Naive B cell (primary cell): ENCODE results near the gene PKD2L2. TPM values are rescaled to one million over a fixed set of nuclear protein-coding genes. Genes with fewer than 3 reads are reported as not detected.

Experiments used
- ATAC-seq, 2 donors: fragments of 150-1000 bp; cut with Tn5 transposase; 2 replicates each; pipeline ENCODE4 v1.10.0; 2021; ENCODE audit warnings: low read depth in 2 of 2, mild to moderate bottlenecking in 2 of 2, moderate library complexity in 2 of 2
- DNase-seq: peaks from one replicate; pipeline ENCODE4 v3.0.0; 2022
- H3K27ac Mint-ChIP-seq, 6 donors: one replicate each; pipeline ENCODE4 v1.8.0; 2020 to 2022; ENCODE audit warnings: mild to moderate bottlenecking in 6 of 6, mixed read lengths in 6 of 6, moderate library complexity in 5 of 6, inconsistent platforms in 2 of 6
- H3K27me3 Mint-ChIP-seq, 3 donors: one replicate each; pipeline ENCODE4 v1.8.0; 2021 to 2022; ENCODE audit warnings: mixed read lengths in 3 of 3, mild to moderate bottlenecking in 1 of 3
- H3K36me3 Mint-ChIP-seq, 2 donors: one replicate each; pipeline ENCODE4 v1.8.0; 2020 to 2022; ENCODE audit warnings: mixed read lengths in 2 of 2, inconsistent platforms in 1 of 2, mild to moderate bottlenecking in 1 of 2
- H3K4me1 Mint-ChIP-seq, 3 donors: one replicate each; pipeline ENCODE4 v1.8.0; 2020 to 2022; ENCODE audit warnings: mixed read lengths in 3 of 3, inconsistent platforms in 1 of 3, mild to moderate bottlenecking in 1 of 3, moderate library complexity in 1 of 3
- H3K4me3 Mint-ChIP-seq, 8 donors: one replicate each; pipeline ENCODE4 v1.8.0; 2020 to 2022; ENCODE audit warnings: mild to moderate bottlenecking in 8 of 8, mixed read lengths in 8 of 8, moderate library complexity in 8 of 8, inconsistent platforms in 2 of 8
- H3K9me3 Mint-ChIP-seq, 7 donors: one replicate each; pipeline ENCODE4 v1.8.0; 2020 to 2022; ENCODE audit warnings: mixed read lengths in 7 of 7, mild to moderate bottlenecking in 5 of 7, inconsistent platforms in 2 of 7, moderate library complexity in 1 of 7
- polyA plus RNA-seq, 6 donors: library from polyadenylated mRNA; unstranded; fragments of 300-500 nt; fragmentation: Illumina TruSeq; gene quantifications; one replicate each; pipeline ENCODE4 v1.2.3, GENCODE V29; 2021; ENCODE audit warnings: low read depth in 6 of 6

Gene PKD2L2
- polyA plus RNA-seq, 6 donors from 2014 or later = 0.19 to 1.0 (median 0.56) TPM

GRCh38 chr5:137899493-137899892 lies 10.2 kb downstream of the PKD2L2 start:
- DNase-seq (no peak), ATAC-seq (no peak)
- Mint-ChIP-seq H3K4me1 (peaks cover 37 to 94% (median 57%) of the 10 kb centered on the region in 3 donors), H3K36me3 (peaks cover 0 to 4% of the 10 kb centered on the region in 2 donors), H3K9me3 (peaks cover 0 to 2% (median 0%) of the 10 kb centered on the region in 7 donors), H3K4me3 (peak overlapping the region in 3 of 8 donors; percentile 42 to 80 (median 61)), H3K27me3 (no peaks in the 10 kb centered on the region), H3K27ac (peak overlapping the region in 1 of 6 donors; percentile 60)

- peak; percentile 54 to 61 for ATAC-seq
- peak overlapping the region; percentile 75 to 93 (median 85) for H3K27ac Mint-ChIP-seq
- peaks cover 33 to 91% (median 47%) of the 10 kb centered on the region in 3 donors for H3K4me1 Mint-ChIP-seq
- no peaks in the 10 kb centered on the region for H3K27me3 Mint-ChIP-seq
- H3K9me3 Mint-ChIP-seq = peaks cover 0 to 2% (median 0%) of the 10 kb centered on the region in 7 donors
- H3K4me3 Mint-ChIP-seq = peak overlapping the region; percentile 46 to 81 (median 68)
- H3K36me3 Mint-ChIP-seq = peaks cover 0 to 4% of the 10 kb centered on the region in 2 donors
- DNase-seq = peak; percentile 21
These were observed 12.0 kb downstream of the PKD2L2 start for GRCh38 chr5:137901011-137901817.

DNA sequence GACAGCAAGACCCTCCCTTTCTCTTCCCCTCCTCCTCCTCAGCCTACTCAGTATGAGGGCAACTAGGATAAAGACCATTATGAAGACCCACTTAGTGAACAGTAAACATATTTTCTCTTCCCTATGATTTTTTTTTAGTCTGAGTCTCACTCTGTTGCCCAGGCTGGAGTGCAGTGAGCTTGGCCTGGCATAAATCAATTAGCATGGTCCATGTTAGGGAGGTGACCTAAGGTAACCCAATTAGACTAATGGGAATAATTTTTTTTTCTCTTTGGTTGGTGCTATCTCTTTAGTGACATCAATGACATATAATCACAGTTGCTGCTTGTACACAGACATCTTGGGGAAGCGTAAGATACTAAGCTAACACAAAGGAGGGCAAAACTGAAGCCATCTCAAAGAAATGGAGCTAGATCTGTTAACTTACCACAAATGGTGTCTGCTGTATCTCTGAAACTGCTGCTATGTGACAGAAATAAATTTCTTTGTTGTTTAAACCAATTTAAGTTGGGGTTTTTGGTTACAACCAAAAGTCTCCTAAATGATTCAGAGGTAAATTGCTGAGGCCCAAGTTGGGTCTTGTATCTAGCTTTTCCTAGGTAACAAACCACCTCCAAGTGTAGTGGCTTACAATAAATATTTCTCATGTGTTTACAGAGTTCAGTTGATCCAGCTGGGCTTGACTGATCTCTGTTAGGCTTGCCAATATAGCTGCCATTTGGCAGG lies 13.3 kb downstream of the PKD2L2 start:
- Mint-ChIP-seq H3K4me3 (peak overlapping the region in 6 of 8 donors; percentile 44 to 77 (median 62)), H3K27me3 (no peaks in the 10 kb centered on the region), H3K9me3 (peaks cover 0 to 2% (median 0%) of the 10 kb centered on the region in 7 donors), H3K27ac (peak overlapping the region; percentile 63 to 92 (median 76)), H3K36me3 (peaks cover 0 to 4% of the 10 kb centered on the region in 2 donors), H3K4me1 (peaks cover 27 to 84% (median 34%) of the 10 kb centered on the region in 3 donors)
- ATAC-seq = no peak
- DNase-seq = no peak

DNA sequence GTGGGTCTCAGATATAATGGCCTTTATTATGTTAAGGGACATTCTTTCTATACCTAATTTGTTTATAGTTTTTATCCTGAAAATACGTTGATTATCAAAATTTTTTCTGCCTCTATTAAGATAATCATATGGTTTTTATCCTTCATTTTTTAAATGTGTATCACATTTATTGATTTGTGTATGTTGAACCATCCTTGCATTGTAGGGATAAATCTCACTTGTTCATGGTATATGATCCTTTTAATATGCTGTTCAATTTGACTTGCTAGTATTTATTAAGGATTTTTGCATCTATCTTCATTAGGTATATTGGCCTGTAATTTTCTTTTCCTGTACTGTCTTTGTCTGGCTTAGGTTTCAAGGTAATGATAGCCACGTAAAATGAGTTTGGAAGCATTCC lies 25.5 kb downstream of the PKD2L2 start:
- H3K9me3 Mint-ChIP-seq = peaks cover 0 to 31% (median 19%) of the 10 kb centered on the region in 7 donors
- H3K4me1 Mint-ChIP-seq = peaks cover 0 to 6% (median 4%) of the 10 kb centered on the region in 3 donors
- H3K4me3 Mint-ChIP-seq = no peak overlapping the region
- peaks cover 0 to 8% of the 10 kb centered on the region in 2 donors for H3K36me3 Mint-ChIP-seq
- DNase-seq = no peak
- H3K27me3 Mint-ChIP-seq = no peaks in the 10 kb centered on the region
- no peak for ATAC-seq
- no peak overlapping the region for H3K27ac Mint-ChIP-seq

DNA sequence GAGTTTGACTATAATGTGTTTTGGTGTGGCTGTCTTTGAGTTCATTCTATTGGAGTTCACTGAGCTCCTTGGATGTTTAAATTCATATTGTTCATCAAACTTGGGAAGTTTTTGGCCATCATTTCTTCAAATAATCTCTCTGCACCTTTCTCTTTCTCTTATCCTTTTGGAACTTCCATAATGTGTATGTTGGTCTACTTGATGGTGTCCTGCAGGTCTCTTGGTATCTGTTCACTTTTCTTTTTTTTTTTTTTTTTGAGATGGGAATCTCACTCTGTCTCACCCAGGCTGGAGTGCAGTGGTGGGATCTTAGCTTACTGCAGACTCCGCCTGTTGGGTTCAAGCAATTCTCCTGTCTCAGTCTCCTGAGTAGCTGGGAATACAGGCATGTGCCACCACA lies 27.7 kb downstream of the PKD2L2 start:
- no peak for ATAC-seq
- DNase-seq = no peak
- Mint-ChIP-seq H3K9me3 (peaks cover 0 to 28% (median 18%) of the 10 kb centered on the region in 7 donors), H3K27ac (no peak overlapping the region), H3K27me3 (no peaks in the 10 kb centered on the region), H3K4me1 (peaks cover 0 to 4% (median 0%) of the 10 kb centered on the region in 3 donors), H3K36me3 (peaks cover 0 to 8% of the 10 kb centered on the region in 2 donors), H3K4me3 (no peak overlapping the region)

DNA sequence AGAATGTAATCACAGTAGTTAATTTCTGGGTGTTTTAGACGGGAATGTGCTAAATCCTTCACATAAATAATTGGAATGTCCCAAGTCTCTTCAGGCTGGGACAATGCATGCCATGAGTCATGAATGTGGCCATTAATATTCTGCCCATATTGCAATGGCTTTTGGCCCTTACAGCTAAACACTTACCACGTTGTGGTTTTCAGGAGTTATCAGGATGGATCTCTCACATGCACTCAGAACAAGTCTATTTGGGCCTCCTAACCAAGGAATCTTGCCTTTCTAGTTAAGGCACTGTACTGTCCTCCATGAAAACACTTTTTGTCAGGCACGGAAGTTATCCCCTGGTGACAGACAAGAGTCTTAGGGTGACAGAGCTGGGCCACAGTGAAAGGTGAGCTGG lies 32.7 kb downstream of the PKD2L2 start:
- Mint-ChIP-seq H3K27me3 (no peaks in the 10 kb centered on the region), H3K4me3 (no peak overlapping the region), H3K27ac (peak overlapping the region in 1 of 6 donors; percentile 19), H3K4me1 (peaks cover 0 to 4% (median 0%) of the 10 kb centered on the region in 3 donors), H3K9me3 (peaks cover 0 to 8% (median 3%) of the 10 kb centered on the region in 7 donors), H3K36me3 (peaks cover 0 to 8% of the 10 kb centered on the region in 2 donors)
- ATAC-seq (no peak), DNase-seq (no peak)

- DNase-seq (no peak), ATAC-seq (no peak)
- H3K27me3 Mint-ChIP-seq = no peaks in the 10 kb centered on the region
- no peaks in the 10 kb centered on the region for H3K4me1 Mint-ChIP-seq
- no peak overlapping the region for H3K4me3 Mint-ChIP-seq
- no peaks in the 10 kb centered on the region for H3K36me3 Mint-ChIP-seq
- no peak overlapping the region for H3K27ac Mint-ChIP-seq
- H3K9me3 Mint-ChIP-seq = no peaks in the 10 kb centered on the region
These were observed 34.6 kb downstream of the PKD2L2 start for GRCh38 chr5:137923856-137924255.

GRCh38 chr5:137932800-137933199 lies 43.5 kb downstream of the PKD2L2 start:
- no peaks in the 10 kb centered on the region for H3K9me3 Mint-ChIP-seq

GRCh38 chr5:137933491-137933911 lies 44.2 kb downstream of the PKD2L2 start:
- Mint-ChIP-seq H3K4me1 (peaks cover 13 to 19% (median 18%) of the 10 kb centered on the region in 3 donors), H3K9me3 (no peaks in the 10 kb centered on the region), H3K27me3 (no peaks in the 10 kb centered on the region), H3K4me3 (no peak overlapping the region), H3K27ac (peak overlapping the region; percentile 6 to 66 (median 38)), H3K36me3 (peaks cover 0 to 10% of the 10 kb centered on the region in 2 donors)
- no peak for ATAC-seq
- no peak for DNase-seq

More at GRCh38 chr5:137932800-137933199, 43.5 kb downstream of the PKD2L2 start:
- Mint-ChIP-seq H3K27me3 (no peaks in the 10 kb centered on the region), H3K4me1 (peaks cover 13 to 19% (median 18%) of the 10 kb centered on the region in 3 donors), H3K36me3 (peaks cover 0 to 10% of the 10 kb centered on the region in 2 donors), H3K4me3 (no peak overlapping the region), H3K27ac (peak overlapping the region in 4 of 6 donors; percentile 19 to 40 (median 28))
- ATAC-seq (no peak), DNase-seq (no peak)

DNA sequence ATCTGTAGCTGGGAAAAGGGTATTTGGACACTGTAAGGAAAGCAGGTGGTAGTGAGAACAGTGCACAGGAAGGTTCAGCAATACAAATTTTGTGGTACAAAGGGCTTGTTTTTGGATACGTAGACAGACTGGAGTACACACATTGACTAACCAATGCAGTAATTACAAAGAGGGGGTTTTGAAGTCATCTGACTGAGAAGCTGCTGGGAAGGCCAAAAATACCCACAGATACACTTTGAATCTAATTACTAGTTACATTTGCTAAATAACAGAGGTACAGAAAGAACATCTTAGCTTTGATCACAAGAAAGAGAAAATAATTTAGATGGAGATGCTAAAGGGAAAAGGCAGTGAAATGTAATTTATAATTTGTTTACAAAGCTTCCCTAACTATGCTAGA lies 45.9 kb downstream of the PKD2L2 start:
- H3K27ac Mint-ChIP-seq = peak overlapping the region; percentile 51 to 86 (median 63)
- DNase-seq (no peak), ATAC-seq (no peak)
- H3K4me3 Mint-ChIP-seq = no peak overlapping the region
- peaks cover 9 to 17% of the 10 kb centered on the region in 2 donors for H3K36me3 Mint-ChIP-seq
- peaks cover 13 to 19% (median 18%) of the 10 kb centered on the region in 3 donors for H3K4me1 Mint-ChIP-seq
- no peaks in the 10 kb centered on the region for H3K27me3 Mint-ChIP-seq
- H3K9me3 Mint-ChIP-seq = no peaks in the 10 kb centered on the region

- peaks cover 9 to 17% of the 10 kb centered on the region in 2 donors for H3K36me3 Mint-ChIP-seq
- no peaks in the 10 kb centered on the region for H3K27me3 Mint-ChIP-seq
- DNase-seq = no peak
- peak overlapping the region in 5 of 6 donors; percentile 51 to 86 (median 69) for H3K27ac Mint-ChIP-seq
- no peak for ATAC-seq
- no peak overlapping the region for H3K4me3 Mint-ChIP-seq
- H3K9me3 Mint-ChIP-seq = no peaks in the 10 kb centered on the region
- H3K4me1 Mint-ChIP-seq = peaks cover 13 to 19% (median 18%) of the 10 kb centered on the region in 3 donors
These were observed 46.4 kb downstream of the PKD2L2 start for GRCh38 chr5:137935694-137936093.

- no peak for ATAC-seq
- peaks cover 13 to 19% (median 18%) of the 10 kb centered on the region in 3 donors for H3K4me1 Mint-ChIP-seq
- no peaks in the 10 kb centered on the region for H3K9me3 Mint-ChIP-seq
- H3K36me3 Mint-ChIP-seq = peaks cover 14 to 24% of the 10 kb centered on the region in 2 donors
- no peak for DNase-seq
- no peak overlapping the region for H3K27ac Mint-ChIP-seq
- H3K4me3 Mint-ChIP-seq = no peak overlapping the region
- H3K27me3 Mint-ChIP-seq = no peaks in the 10 kb centered on the region
These were observed 48.9 kb downstream of the PKD2L2 start for GRCh38 chr5:137937994-137938750.

DNA sequence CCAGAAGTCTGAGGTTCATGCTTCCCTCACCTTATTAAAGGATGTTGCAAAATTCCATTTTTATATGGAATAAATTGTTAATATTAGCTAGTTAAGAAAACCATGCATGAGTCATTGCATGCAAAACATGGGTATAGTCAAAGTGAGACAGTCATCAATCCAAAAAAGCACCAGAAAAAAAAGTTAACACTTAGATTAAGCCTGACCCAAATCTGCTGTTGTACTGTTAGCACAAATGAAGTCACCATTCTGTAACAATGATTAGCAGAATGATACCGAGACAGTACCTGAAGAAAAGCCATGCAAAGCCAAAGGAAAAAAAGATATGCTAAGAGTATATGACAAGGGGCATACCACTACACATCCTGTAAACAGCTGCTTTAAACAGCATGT lies 49.5 kb downstream of the PKD2L2 start:
- DNase-seq (no peak), ATAC-seq (no peak)
- Mint-ChIP-seq H3K27me3 (no peaks in the 10 kb centered on the region), H3K4me1 (peaks cover 13 to 18% (median 16%) of the 10 kb centered on the region in 3 donors), H3K27ac (peak overlapping the region in 2 of 6 donors; percentile 25 to 90), H3K4me3 (no peak overlapping the region), H3K36me3 (peaks cover 16 to 26% of the 10 kb centered on the region in 2 donors), H3K9me3 (no peaks in the 10 kb centered on the region)
